AG10803 (cell line): ENCODE data around the gene PLEKHB2.
"Not testable (repeated sequence)": the region's sequence is repeated elsewhere in the genome, so short reads cannot be mapped to it uniquely, and the experiment has no call there.

Source experiments
- DNase-seq: peaks from one replicate; pipeline ENCODE4 v3.0.0; 2010; ENCODE audit warnings: low read depth
- H3K4me3 ChIP-seq: 2 replicates; pipeline ENCODE4 v1.5.1; 2011; ENCODE audit warnings: mild to moderate bottlenecking, low read length, control low read depth
- CTCF ChIP-seq: conservative IDR thresholded peaks from 2 replicates; pipeline ENCODE4 v1.5.1; 2011; ENCODE audit warnings: mild to moderate bottlenecking, low read length, control low read depth, inconsistent platforms

Gene PLEKHB2

GRCh38 chr2:131154647-131155046, 49.5 kb downstream of the PLEKHB2 start:
- DNase-seq, result no peak
- no peak overlapping the region for H3K4me3 ChIP-seq
- no peak for TF ChIP-seq CTCF

GRCh38 chr2:131155208-131155855, 50.2 kb downstream of the PLEKHB2 start:
- no peak for DNase-seq
- no peak for TF ChIP-seq CTCF
- no peak overlapping the region for H3K4me3 ChIP-seq

GRCh38 chr2:131156452-131157149, 51.5 kb downstream of the PLEKHB2 start:
- H3K4me3 ChIP-seq, result no peak overlapping the region
- TF ChIP-seq CTCF, result peak; percentile 14; the same call in 1 of the 2 replicates
- DNase-seq, result no peak

GRCh38 chr2:131165562-131165961, 60.4 kb downstream of the PLEKHB2 start:
- not testable (repeated sequence) for DNase-seq, H3K4me3 ChIP-seq

- DNase-seq, result no peak
- no peak overlapping the region for H3K4me3 ChIP-seq
- no peak for TF ChIP-seq CTCF
Measured at GRCh38 chr2:131168538-131168937, 63.4 kb downstream of the PLEKHB2 start.

GRCh38 chr2:131178050-131178449, 72.9 kb downstream of the PLEKHB2 start:
- H3K4me3 ChIP-seq, DNase-seq: not testable (repeated sequence)

- DNase-seq, H3K4me3 ChIP-seq: not testable (repeated sequence)
Measured at GRCh38 chr2:131178721-131179418, 73.7 kb downstream of the PLEKHB2 start.

GRCh38 chr2:131181451-131181850, 76.3 kb downstream of the PLEKHB2 start:
- DNase-seq, result peak; percentile 21
- not testable (repeated sequence) for H3K4me3 ChIP-seq

- H3K4me3 ChIP-seq, DNase-seq: not testable (repeated sequence)
Measured at GRCh38 chr2:131193421-131193820, 88.3 kb downstream of the PLEKHB2 start.

- H3K4me3 ChIP-seq, result not testable (repeated sequence)
Measured at GRCh38 chr2:131196186-131196585, 91.0 kb downstream of the PLEKHB2 start.

More at GRCh38 chr2:131196186-131196585, 91.0 kb downstream of the PLEKHB2 start:
- DNase-seq, result not testable (repeated sequence)
